Measurements from ENCODE around the gene PLXNB3. TPM values are rescaled to one million over a fixed set of nuclear protein-coding genes. Genes with fewer than 3 reads are reported as not detected.

PLXNB3 gene
- total RNA-seq, 1 experiment from 2014 or later: 0.16 TPM

GRCh38 chrX:153776120-153776599 lies 12.1 kb downstream of the PLXNB3 start:
- POLR2A ChIA-PET: no interaction called here
- Histone ChIP-seq H3K4me3 (ENCODE audit: low read depth, low read length) (no peak overlapping the region), H3K4me1 (no peaks in the 10 kb centered on the region), H3K27me3 (replicated peaks; ENCODE audit: control insufficient read depth, insufficient read depth, low read length) (no peaks in the 10 kb centered on the region), H3K9me3 (no peaks in the 10 kb centered on the region), H3K36me3 (ENCODE audit: control insufficient read depth, insufficient read depth, low read length) (no peaks in the 10 kb centered on the region)
- no peak for TF ChIP-seq CTCF (IDR thresholded peaks at IDR 0.05; ENCODE audit: insufficient read depth in 1 of 2, low read depth in 1 of 2, low read length in 1 of 2, severe bottlenecking in 1 of 2, unreplicated experiment in 1 of 2)
- no TSS peak for BruUV-seq (replicated peaks)
- no peak overlapping the region for H3K27ac Mint-ChIP-seq (ENCODE audit: unreplicated experiment)
- H3K36me3 Mint-ChIP-seq (ENCODE audit: insufficient read depth, unreplicated experiment): peaks cover 6% of the 10 kb centered on the region
- no peaks in the 10 kb centered on the region for H3K9me3 Mint-ChIP-seq (ENCODE audit: unreplicated experiment)
- no peak for DNase-seq
- H3K27me3 Mint-ChIP-seq (ENCODE audit: insufficient read depth, unreplicated experiment): no peaks in the 10 kb centered on the region
- no peaks in the 10 kb centered on the region for H3K4me1 Mint-ChIP-seq (ENCODE audit: low read depth, unreplicated experiment)
- intact Hi-C loops (cut with micrococcal nuclease; ENCODE audit: unreplicated experiment): no loop called here
- H3K4me3 Mint-ChIP-seq (ENCODE audit: unreplicated experiment): no peak overlapping the region
- CTCF ChIA-PET: no interaction called here

GRCh38 chrX:153776611-153777045 lies 12.6 kb downstream of the PLXNB3 start:
- no peaks in the 10 kb centered on the region for H3K9me3 ChIP-seq
- Mint-ChIP-seq H3K36me3 (ENCODE audit: insufficient read depth, unreplicated experiment) (peaks cover 6% of the 10 kb centered on the region), H3K9me3 (ENCODE audit: unreplicated experiment) (no peaks in the 10 kb centered on the region), H3K4me1 (ENCODE audit: low read depth, unreplicated experiment) (no peaks in the 10 kb centered on the region), H3K27me3 (ENCODE audit: insufficient read depth, unreplicated experiment) (no peaks in the 10 kb centered on the region), H3K27ac (ENCODE audit: unreplicated experiment) (no peak overlapping the region), H3K4me3 (ENCODE audit: unreplicated experiment) (no peak overlapping the region)
- H3K36me3 ChIP-seq (ENCODE audit: control insufficient read depth, insufficient read depth, low read length): no peaks in the 10 kb centered on the region
- H3K4me3 ChIP-seq (ENCODE audit: low read depth, low read length): no peak overlapping the region
- ChIA-PET CTCF (no interaction called here), POLR2A (no interaction called here)
- no peaks in the 10 kb centered on the region for H3K27me3 ChIP-seq (replicated peaks; ENCODE audit: control insufficient read depth, insufficient read depth, low read length)
- TF ChIP-seq CTCF (IDR thresholded peaks at IDR 0.05; ENCODE audit: insufficient read depth in 1 of 2, low read depth in 1 of 2, low read length in 1 of 2, severe bottlenecking in 1 of 2, unreplicated experiment in 1 of 2): no peak
- no peaks in the 10 kb centered on the region for H3K4me1 ChIP-seq
- intact Hi-C loops (cut with micrococcal nuclease; ENCODE audit: unreplicated experiment): no loop called here
- no peak for DNase-seq
- no TSS peak for BruUV-seq (replicated peaks)

GRCh38 chrX:153777261-153778090 lies 13.4 kb downstream of the PLXNB3 start:
- no peak overlapping the region for H3K4me3 Mint-ChIP-seq (ENCODE audit: unreplicated experiment)
- Histone ChIP-seq H3K36me3 (ENCODE audit: control insufficient read depth, insufficient read depth, low read length) (no peaks in the 10 kb centered on the region), H3K4me3 (ENCODE audit: low read depth, low read length) (no peak overlapping the region), H3K9me3 (no peaks in the 10 kb centered on the region), H3K27me3 (replicated peaks; ENCODE audit: control insufficient read depth, insufficient read depth, low read length) (no peaks in the 10 kb centered on the region), H3K4me1 (no peaks in the 10 kb centered on the region)
- H3K27ac Mint-ChIP-seq (ENCODE audit: unreplicated experiment): no peak overlapping the region
- no peaks in the 10 kb centered on the region for H3K27me3 Mint-ChIP-seq (ENCODE audit: insufficient read depth, unreplicated experiment)
- no peak for DNase-seq
- H3K9me3 Mint-ChIP-seq (ENCODE audit: unreplicated experiment): no peaks in the 10 kb centered on the region
- peaks cover 6% of the 10 kb centered on the region for H3K36me3 Mint-ChIP-seq (ENCODE audit: insufficient read depth, unreplicated experiment)
- no peaks in the 10 kb centered on the region for H3K4me1 Mint-ChIP-seq (ENCODE audit: low read depth, unreplicated experiment)
- intact Hi-C loops (cut with micrococcal nuclease; ENCODE audit: unreplicated experiment): no loop called here
- TF ChIP-seq CTCF (IDR thresholded peaks at IDR 0.05; ENCODE audit: insufficient read depth in 1 of 2, low read depth in 1 of 2, low read length in 1 of 2, severe bottlenecking in 1 of 2, unreplicated experiment in 1 of 2): no peak
- ChIA-PET POLR2A (no interaction called here), CTCF (interaction anchor here (0.6 kb wide), 1 partner anchor 539 kb away, joined by 5 read pairs; no protein-coding TSS in a partner anchor)
- no TSS peak for BruUV-seq (replicated peaks)
